Urinary bladder (tissue), 4 donors: Measurements from ENCODE around the gene CDO1. TPM values are rescaled to one million over a fixed set of nuclear protein-coding genes. Genes with fewer than 3 reads are reported as not detected.
"Not testable (repeated sequence)": the region's sequence is repeated elsewhere in the genome, so short reads cannot be mapped to it uniquely, and the experiment has no call there.

Source experiments
- DNase-seq: peaks from one replicate; pipeline ENCODE4 v3.0.0-alpha.2; 2015; ENCODE audit errors: extremely low spot score
- H3K27ac ChIP-seq: one replicate; pipeline ENCODE4 v1.5.1; 2013; ENCODE audit warnings: low read depth, mild to moderate bottlenecking, moderate library complexity
- H3K36me3 ChIP-seq: one replicate; pipeline ENCODE4 v1.6.1; 2013; ENCODE audit warnings: mild to moderate bottlenecking, moderate library complexity; ENCODE audit not compliant: insufficient read depth
- H3K4me1 ChIP-seq: one replicate; pipeline ENCODE4 v1.6.1; 2013; ENCODE audit warnings: mild to moderate bottlenecking, moderate library complexity; ENCODE audit not compliant: insufficient read depth
- H3K4me3 ChIP-seq: one replicate; pipeline ENCODE4 v1.5.1; 2013; ENCODE audit warnings: low read depth, low read length
- WGBS: extraction: QIAGEN DNeasy Blood & Tissue Kit; methylation state at CpG from one replicate; pipeline ENCODE4 v1.1.7; 2013; 5-methylcytosine and 5-hydroxymethylcytosine counted together
- polyA plus RNA-seq: library from polyadenylated mRNA; stranded (reverse); fragments of 200-250 nt; gene quantifications from one replicate; pipeline ENCODE4 v1.2.3, GENCODE V29; 2013
- total RNA-seq: library from RNA; depleted of rRNA; stranded (reverse); fragments of >200 nt; gene quantifications from one replicate; pipeline ENCODE4 v1.2.3, GENCODE V29; 2014
- donor health status: healthy with polysubstance abuse.
- donor health status: healthy.

CDO1 gene
- total and polyA plus RNA-seq, 2 donors = 18.2 to 21.1 TPM

DNA sequence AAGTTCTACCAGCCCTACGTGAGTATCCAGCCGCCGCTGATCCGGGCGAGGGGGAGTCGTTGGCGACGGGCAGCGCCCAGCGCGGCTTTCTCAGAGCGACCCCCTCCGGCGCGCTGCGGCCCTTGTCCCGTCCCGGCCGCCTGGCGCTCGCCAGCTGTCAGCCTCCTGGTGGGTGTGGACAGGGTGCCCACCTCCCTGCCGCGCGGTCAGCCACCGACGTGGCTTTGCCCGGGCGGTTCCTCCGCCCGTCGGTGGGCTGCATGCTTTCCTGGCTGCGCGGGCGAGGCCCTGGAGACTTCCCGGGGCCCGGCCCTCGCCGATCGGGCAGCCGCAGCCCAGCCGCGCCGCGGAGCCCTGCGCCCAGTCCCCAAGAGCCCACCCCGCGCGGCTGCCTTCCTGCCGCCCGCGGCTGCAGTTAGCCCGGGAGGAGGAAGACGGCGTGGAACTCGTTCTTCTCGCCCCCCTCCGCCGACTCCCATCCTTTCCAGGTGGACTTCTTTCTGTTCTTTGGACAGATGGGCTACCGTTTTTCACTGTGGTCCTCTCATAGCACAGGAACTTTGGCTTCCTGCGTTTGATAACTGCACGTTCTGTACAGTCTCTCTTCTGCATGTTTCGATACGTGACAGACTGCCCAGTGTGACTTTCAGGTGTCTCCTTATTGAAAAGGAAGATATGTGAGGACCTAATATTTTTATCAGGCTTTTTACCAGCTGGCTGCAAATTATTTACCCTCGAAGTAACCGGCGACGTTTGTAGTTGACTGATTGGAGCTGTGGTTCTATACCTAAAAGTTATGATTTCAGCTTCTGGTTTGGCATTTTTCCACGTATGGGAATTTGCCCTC is 25.9 kb upstream of the CDO1 start:
- under 1% methylated on average over 68 of the region's 68 CpGs for WGBS
- DNase-seq = peak; percentile 37
- Histone ChIP-seq H3K27ac (peak overlapping the region; percentile 86), H3K36me3 (no peaks in the 10 kb centered on the region), H3K4me3 (peak overlapping the region; percentile 93), H3K4me1 (no peaks in the 10 kb centered on the region)

DNA sequence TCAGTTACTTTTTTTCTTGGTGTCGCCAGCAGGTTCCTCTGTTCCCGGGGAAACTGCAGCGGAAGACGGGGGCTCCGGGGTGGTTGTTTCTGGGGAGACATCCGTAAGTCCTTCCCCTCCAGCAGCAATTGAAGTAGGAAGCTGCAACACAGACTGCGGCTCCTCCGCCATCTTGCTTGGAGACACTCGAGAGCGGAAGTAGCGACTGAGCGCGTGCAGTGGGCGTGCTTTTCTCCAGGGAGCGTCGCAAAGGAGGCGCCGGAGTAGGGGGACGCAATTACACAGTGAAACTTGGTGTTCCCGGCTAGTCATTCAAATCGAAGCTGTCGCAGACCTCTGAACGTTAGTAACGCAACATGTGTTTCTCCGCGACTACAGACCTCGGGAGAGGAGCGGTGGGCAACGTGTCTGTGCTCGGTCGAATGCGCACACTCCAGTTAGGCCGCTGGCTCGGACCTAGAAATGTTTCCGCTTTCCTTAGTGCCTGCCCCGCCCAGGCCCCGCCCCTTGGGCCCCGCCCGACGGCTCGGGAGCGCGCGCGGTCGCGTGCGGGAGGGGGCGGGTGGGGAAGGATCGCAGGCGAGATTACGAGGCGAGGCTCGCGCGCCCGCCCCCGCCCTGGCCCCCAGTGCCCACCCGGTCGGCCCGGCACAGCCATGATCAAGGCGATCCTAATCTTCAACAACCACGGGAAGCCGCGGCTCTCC is 25.1 kb upstream of the CDO1 start, which contains the start of the genes AP3S1 and ATG12:
Gene AP3S1 (plus strand): TSS at position 554 of the 707 bp plus-strand sequence. CDS start 103 bp downstream, at position 657.
Gene ATG12 (minus strand): TSS at position 184 of the 707 bp plus-strand sequence. CDS start 13 bp downstream, at position 171.
- H3K4me3 ChIP-seq = peak within 1 kb of the TSS; percentile 93
- H3K36me3 ChIP-seq = no peaks in the 10 kb centered on the region
- H3K27ac ChIP-seq = peak within 1 kb of the TSS; percentile 86
- 7% methylated on average over 65 of the region's 65 CpGs for WGBS
- no peaks in the 10 kb centered on the region for H3K4me1 ChIP-seq
- peak; percentile 94 for DNase-seq

DNA sequence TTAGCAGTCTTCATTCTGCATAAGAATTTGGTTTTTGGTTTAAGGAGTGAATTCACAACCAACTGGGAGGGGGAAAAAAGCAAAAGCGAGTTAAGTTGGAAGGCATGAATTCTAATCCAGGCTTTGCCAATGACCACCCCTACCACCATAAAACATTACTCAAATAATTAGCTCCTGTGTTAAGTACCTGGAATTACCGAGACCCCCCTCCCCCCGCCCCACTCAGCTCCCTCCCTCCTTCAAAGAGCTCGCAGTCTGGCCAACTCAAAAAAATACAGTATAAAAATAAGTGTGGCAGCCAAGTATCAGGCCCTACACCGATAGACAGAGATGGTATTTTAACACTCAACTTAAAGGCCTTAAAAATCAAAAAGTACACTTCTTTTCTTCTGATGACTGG is 24.4 kb upstream of the CDO1 start:
- Histone ChIP-seq H3K4me3 (peak overlapping the region; percentile 93), H3K36me3 (peaks cover 2% of the 10 kb centered on the region), H3K4me1 (no peaks in the 10 kb centered on the region), H3K27ac (peak overlapping the region; percentile 86)
- DNase-seq = no peak
- 1% methylated on average over 5 of the region's 5 CpGs for WGBS

DNA sequence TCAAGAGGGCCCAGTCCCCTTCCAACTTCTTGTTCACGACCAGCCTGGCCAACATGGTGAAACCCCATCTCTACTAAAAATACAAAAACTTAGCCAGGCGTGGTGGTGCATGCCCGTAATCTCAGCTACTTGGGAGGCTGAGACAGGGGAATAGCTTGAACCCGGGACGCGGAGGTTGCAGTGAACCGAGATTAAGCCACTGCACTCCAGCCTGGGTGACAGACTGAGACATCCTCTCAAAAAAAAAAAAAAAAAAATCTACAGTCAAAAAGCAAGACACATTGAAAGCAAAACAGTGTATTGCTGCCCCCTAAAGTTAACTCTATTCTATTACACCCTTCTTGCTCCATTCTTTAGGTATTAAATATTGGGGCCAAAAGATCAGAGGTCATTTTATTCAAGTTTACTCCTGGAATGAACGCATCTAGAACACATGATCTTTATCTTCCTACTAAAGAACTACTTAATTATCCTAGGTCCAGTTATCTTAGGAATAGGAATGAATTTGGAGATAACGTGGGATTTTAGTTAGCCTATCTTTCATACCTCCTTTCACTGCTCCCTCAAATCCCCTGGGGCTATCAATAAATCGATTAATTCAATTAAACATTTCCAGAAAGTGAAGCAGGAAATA is 22.5 kb upstream of the CDO1 start:
- no peaks in the 10 kb centered on the region for H3K4me1 ChIP-seq
- H3K27ac ChIP-seq = no peak overlapping the region
- WGBS = 42% methylated on average over 10 of the region's 10 CpGs
- peaks cover 2% of the 10 kb centered on the region for H3K36me3 ChIP-seq
- H3K4me3 ChIP-seq = no peak overlapping the region
- no peak for DNase-seq

DNA sequence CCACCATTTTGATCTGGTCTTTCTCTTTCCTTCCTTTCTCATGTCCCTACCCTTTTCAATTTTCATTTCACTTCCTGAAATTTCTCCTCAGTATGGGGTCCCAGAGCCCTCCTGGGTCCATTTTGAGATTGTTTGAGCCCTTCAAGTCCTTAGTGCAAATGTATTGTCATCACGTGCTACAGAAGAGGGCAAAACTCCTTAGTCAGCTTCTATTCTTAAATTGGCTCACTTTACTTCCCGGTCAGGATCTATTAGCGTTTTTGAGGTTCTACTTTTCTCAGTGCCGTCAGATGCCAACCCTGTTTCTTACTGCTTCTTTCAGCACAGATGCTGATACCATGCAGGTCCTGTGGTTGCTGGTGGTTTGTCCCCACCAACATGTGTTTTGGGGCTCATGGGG is 19.0 kb upstream of the CDO1 start:
- WGBS = 94% methylated on average over 4 of the region's 4 CpGs
- DNase-seq = no peak
- H3K4me1 ChIP-seq = no peaks in the 10 kb centered on the region
- peaks cover 4% of the 10 kb centered on the region for H3K36me3 ChIP-seq
- H3K4me3 ChIP-seq = no peak overlapping the region
- H3K27ac ChIP-seq = no peak overlapping the region

DNA sequence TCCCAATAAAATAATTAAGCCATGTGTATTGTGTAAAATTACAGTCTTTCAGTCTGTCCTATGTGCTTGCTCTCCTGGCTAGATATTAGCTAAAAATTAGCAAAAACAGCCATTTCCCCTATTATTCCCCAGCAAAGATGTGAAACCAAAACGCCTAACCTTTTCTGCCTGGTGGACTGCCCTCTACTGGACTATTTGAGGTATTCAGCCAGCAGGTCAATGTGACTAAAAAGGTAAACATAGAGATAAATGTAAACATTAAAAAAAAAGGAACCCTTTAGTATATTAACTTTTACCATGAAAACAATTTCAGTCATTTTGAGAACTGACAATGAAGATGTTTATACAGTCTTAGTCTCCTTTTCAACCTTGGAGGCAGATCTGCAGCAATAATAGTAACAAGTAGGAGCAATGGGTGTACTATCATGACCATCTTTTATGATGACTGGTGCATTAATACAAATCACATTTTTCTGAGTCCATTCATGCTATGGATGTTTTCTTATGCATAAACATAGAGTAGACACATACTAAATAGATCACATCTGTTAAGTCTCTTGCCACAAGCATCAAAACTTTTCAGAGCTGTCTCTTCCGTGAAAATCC is 14.8 kb upstream of the CDO1 start:
- no peak overlapping the region for H3K4me3 ChIP-seq
- no peak overlapping the region for H3K27ac ChIP-seq
- H3K36me3 ChIP-seq = peaks cover 3% of the 10 kb centered on the region
- no peak for DNase-seq
- H3K4me1 ChIP-seq = no peaks in the 10 kb centered on the region
- WGBS = 49% methylated on average over 2 of the region's 2 CpGs

DNA sequence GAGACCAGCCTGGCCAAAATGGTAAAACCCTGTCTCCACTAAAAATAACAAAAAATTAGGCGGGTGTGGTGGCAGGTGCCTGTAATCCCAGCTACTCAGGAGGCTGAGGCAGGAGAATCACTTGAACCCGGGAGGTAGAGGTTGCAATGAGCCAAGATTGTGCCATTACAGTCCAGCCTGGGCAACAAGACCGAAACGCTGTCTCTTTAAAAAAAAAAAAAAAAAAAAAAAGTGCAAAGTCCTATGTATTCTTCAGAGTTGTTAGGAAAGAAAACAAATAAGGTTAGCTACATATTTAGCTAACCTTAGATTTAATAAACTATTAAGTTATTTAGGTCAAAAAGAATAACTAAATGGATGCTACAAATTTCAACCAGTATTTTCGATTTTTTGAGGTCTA is 13.5 kb upstream of the CDO1 start:
- Histone ChIP-seq H3K4me1 (no peaks in the 10 kb centered on the region), H3K27ac (no peak overlapping the region), H3K36me3 (peaks cover 3% of the 10 kb centered on the region), H3K4me3 (no peak overlapping the region)
- 96% methylated on average over 5 of the region's 5 CpGs for WGBS
- DNase-seq = no peak

DNA sequence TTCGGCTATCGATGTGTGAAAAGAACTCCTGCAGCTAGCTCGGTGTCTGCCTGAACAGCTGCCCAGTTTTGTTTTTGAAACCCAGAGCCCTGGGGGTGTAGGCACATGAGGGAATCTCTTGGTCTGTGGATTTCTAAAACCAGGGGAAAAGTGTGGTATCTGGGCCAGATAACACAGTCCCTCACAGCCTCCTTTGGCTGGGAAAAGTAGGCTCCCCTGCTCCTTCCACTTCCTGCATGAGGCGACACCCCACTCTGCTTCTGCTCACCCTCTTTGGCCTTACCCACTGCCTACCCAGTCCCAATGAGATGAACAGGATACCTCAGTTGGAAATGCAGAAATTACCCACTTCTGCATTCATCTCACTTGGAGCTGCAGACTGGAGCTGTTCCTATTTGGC is 9.5 kb upstream of the CDO1 start:
- DNase-seq = no peak
- Histone ChIP-seq H3K4me1 (no peaks in the 10 kb centered on the region), H3K36me3 (peaks cover 3% of the 10 kb centered on the region), H3K27ac (no peak overlapping the region), H3K4me3 (no peak overlapping the region)
- 95% methylated on average over 4 of the region's 4 CpGs for whole genome bisulfite sequencing

DNA sequence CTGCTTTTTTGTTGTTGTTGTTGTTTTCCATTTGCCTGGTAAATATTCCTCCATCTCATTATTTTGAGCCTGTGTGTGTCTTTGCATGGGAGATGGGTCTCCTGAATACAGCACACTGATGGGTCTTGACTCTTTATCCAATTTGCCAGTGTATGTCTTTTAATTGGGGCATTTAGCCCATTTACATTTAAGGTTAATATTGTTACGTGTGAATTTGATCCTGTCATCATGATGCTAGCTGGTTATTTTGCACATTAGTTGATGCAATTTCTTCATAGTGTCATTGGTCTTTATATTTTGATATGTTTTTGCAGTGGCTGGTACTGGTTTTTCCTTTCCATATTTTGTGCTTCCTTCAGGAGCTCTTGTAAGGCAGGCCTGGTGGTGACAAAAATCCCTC is 8.5 kb upstream of the CDO1 start:
- 89% methylated on average over 1 of the region's 1 CpG for WGBS

DNA sequence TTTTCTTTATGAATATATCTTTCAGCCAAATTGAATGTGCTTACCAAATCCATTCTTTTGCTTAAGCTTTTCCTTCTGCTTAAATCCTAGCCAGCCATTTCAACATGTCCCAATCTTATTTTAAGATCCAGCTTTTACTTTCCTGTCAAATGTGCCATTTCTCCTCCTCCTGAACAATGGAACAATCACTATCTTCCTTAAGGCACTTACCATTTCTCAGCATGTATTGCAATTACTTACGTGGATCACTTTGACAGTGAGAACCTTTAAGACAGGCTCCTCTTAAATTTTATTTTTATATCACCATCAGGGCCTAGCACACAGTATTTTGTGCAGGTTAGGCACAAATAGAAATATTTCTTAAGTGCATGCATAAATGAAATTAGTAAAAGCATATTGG is 4.4 kb upstream of the CDO1 start:
- no peak overlapping the region for H3K4me3 ChIP-seq
- DNase-seq = no peak
- no peaks in the 10 kb centered on the region for H3K36me3 ChIP-seq
- no peaks in the 10 kb centered on the region for H3K4me1 ChIP-seq
- H3K27ac ChIP-seq = no peak overlapping the region
- WGBS = 88% methylated on average over 1 of the region's 1 CpG

More for the DNA sequence above, 8.5 kb upstream of the CDO1 start:
- not testable (repeated sequence) for H3K27ac ChIP-seq, H3K4me3 ChIP-seq, H3K4me1 ChIP-seq, DNase-seq, H3K36me3 ChIP-seq

DNA sequence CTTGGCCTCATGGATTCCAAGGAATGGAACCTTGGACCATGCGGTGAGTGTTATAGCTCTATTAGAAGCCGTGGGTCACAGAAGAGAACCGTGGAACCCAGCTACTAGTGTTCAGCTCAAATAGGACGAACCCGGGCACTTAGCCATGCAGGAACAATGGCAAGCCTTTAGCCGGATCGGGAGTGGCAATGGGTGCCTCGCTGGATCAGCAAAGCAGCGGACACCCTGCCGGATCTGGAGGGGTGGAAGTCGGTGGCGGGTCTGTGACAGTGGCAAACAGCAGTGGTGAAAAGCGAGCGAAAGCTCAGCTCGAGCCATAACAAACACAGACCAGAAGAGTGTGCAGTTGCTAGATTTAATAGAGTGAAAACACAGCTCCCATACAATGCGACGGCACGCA is 2.4 kb upstream of the CDO1 start:
- DNase-seq = no peak
- Histone ChIP-seq H3K4me3 (no peak overlapping the region), H3K36me3 (no peaks in the 10 kb centered on the region), H3K27ac (no peak overlapping the region), H3K4me1 (no peaks in the 10 kb centered on the region)
- 89% methylated on average over 18 of the region's 18 CpGs for WGBS

DNA sequence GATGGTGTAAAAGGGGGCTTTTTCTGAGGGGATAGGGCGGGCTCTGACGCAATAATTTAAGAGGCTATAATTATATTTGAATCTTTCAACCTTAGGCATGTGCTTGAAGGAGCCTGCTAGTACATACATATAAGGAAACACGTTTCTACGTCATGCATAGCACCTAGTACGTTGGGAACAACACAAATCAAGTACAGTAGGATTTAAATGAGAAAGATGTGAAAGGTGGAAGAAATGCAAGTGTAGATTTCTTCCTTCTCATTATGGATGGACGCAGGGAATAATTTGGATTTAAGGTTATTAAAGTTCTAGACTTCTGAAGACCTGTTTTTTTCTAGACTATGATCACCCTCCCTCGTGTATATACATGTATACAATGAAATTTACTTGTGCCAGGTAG is 927 bp upstream of the CDO1 start:
- no peak overlapping the region for H3K4me3 ChIP-seq

DNA sequence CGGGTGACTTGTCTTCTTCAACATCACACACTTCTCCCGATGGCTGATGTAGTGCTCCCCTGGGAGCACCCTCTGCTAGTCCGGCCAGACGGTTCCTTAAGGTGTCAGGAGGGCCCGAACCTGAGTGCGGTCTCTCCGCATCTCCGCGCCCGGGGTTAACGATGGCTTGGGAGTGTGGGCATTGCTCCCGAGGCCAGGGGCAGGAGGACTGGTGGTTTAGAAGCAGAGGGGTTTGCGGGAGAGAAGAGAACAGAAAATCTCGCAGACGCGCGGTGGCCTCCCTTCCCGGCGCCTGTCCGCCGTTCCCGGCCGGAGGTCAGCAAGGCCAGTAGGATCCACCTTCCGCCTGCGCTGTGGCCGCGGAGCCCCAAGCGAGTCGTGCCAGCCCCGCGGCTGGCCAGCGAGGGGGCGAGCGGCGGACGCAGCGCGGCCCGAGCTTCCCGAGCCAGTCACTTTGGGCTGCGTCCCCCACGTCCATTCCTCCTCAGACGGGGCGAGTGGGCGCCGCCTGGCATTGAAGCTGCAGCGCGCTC is 700 bp downstream of the CDO1 start:
- no peak for DNase-seq
- H3K27ac ChIP-seq = no peak overlapping the region
- H3K4me3 ChIP-seq = peak overlapping the region; percentile 45
- WGBS = 2% methylated on average over 48 of the region's 48 CpGs
- H3K4me1 ChIP-seq = no peaks in the 10 kb centered on the region
- H3K36me3 ChIP-seq = no peaks in the 10 kb centered on the region

More for the DNA sequence above, 927 bp upstream of the CDO1 start:
- 90% methylated on average over 7 of the region's 7 CpGs for WGBS
- DNase-seq = no peak
- Histone ChIP-seq H3K27ac (no peak overlapping the region), H3K4me1 (no peaks in the 10 kb centered on the region), H3K36me3 (no peaks in the 10 kb centered on the region)
